WTC11 (cell line): ENCODE data around the gene EIF2AK2. TPM values are rescaled to one million over a fixed set of nuclear protein-coding genes. Genes with fewer than 3 reads are reported as not detected.

Experiments
- ATAC-seq: fragments of 200-7000 bp; cut with Tn5 transposase; 2 replicates; pipeline ENCODE4 v1.10.0; 2021; ENCODE audit warnings: mild to moderate bottlenecking, moderate library complexity
- CTCF ChIA-PET: fragments of 300-600 bp; sonication (Branson Sonifier 250); formaldehyde crosslinking; loops from one replicate; lab custom pipeline; 2021; ENCODE audit warnings: antibody characterized with exemption; lab: Charles Lee
- POLR2A ChIA-PET: fragments of 350-600 bp; sonication (Branson Sonifier 250); formaldehyde crosslinking; loops from one replicate; lab custom pipeline; 2021; ENCODE audit warnings: antibody characterized with exemption; lab: Charles Lee
- DNase-seq: peaks from one replicate; pipeline ENCODE4 v3.0.0; 2021; ENCODE audit warnings: low spot score
- H3K27ac Mint-ChIP-seq: 2 replicates; pipeline ENCODE4 v1.8.0; 2021; ENCODE audit warnings: mixed read lengths
- H3K27me3 Mint-ChIP-seq: 2 replicates; pipeline ENCODE4 v1.8.0; 2021; ENCODE audit warnings: low read depth, mild to moderate bottlenecking, moderate library complexity, mixed read lengths
- H3K36me3 Mint-ChIP-seq: 2 replicates; pipeline ENCODE4 v1.8.0; 2021; ENCODE audit warnings: mixed read lengths
- H3K4me1 Mint-ChIP-seq: 2 replicates; pipeline ENCODE4 v1.8.0; 2022; ENCODE audit warnings: mixed read lengths
- H3K4me3 Mint-ChIP-seq: 2 replicates; pipeline ENCODE4 v1.8.0; 2021; ENCODE audit warnings: mild to moderate bottlenecking, moderate library complexity, mixed read lengths
- H3K9me3 Mint-ChIP-seq: 2 replicates; pipeline ENCODE4 v1.8.0; 2021; ENCODE audit warnings: mixed read lengths
- ATF1 ChIP-seq: sonication (generic); formaldehyde crosslinking; IDR thresholded peaks from 2 replicates; pipeline ENCODE4 v1.8.1; 2023; ENCODE audit warnings: mild to moderate bottlenecking, moderate library complexity, missing genetic modification reagents
- CBFB ChIP-seq: sonication (generic); formaldehyde crosslinking; IDR thresholded peaks from 2 replicates; pipeline ENCODE4 v1.8.1; 2022; ENCODE audit warnings: mild to moderate bottlenecking, low read depth, missing genetic modification reagents
- CREB1 ChIP-seq: sonication (generic); formaldehyde crosslinking; IDR thresholded peaks from 2 replicates; pipeline ENCODE4 v1.8.0; 2023; ENCODE audit warnings: mild to moderate bottlenecking, missing genetic modification reagents
- FOXJ3 ChIP-seq: sonication (generic); formaldehyde crosslinking; IDR thresholded peaks from 2 replicates; pipeline ENCODE4 v1.9.0; 2021; ENCODE audit warnings: missing genetic modification reagents, mild to moderate bottlenecking, borderline replicate concordance
- FOXK1 ChIP-seq: sonication (generic); formaldehyde crosslinking; IDR thresholded peaks from 2 replicates; pipeline ENCODE4 v1.8.0; 2022; ENCODE audit warnings: mild to moderate bottlenecking, moderate library complexity, missing genetic modification reagents
- FOXP1 ChIP-seq: sonication (generic); formaldehyde crosslinking; IDR thresholded peaks from 2 replicates; pipeline ENCODE4 v1.8.0; 2022; ENCODE audit warnings: missing genetic modification reagents, mild to moderate bottlenecking, moderate library complexity, borderline replicate concordance
- HMGA2 ChIP-seq: fragments of 250-450 bp; sonication (Bioruptor Pico); IDR thresholded peaks from 2 replicates; pipeline ENCODE4 v1.4.0; 2021; ENCODE audit warnings: mild to moderate bottlenecking, moderate library complexity
- IRF2 ChIP-seq: sonication (generic); formaldehyde crosslinking; IDR thresholded peaks from 2 replicates; pipeline ENCODE4 v1.8.0; 2022; ENCODE audit warnings: low read depth, missing genetic modification reagents, borderline replicate concordance
- MYBL2 ChIP-seq: sonication (generic); formaldehyde crosslinking; IDR thresholded peaks from 2 replicates; pipeline ENCODE4 v1.8.1; 2023; ENCODE audit warnings: mild to moderate bottlenecking, moderate library complexity, missing genetic modification reagents
- NFE2L1 ChIP-seq: sonication (generic); formaldehyde crosslinking; IDR thresholded peaks from 2 replicates; pipeline ENCODE4 v1.8.1; 2023; ENCODE audit warnings: missing genetic modification reagents
- NFYB ChIP-seq: sonication (generic); formaldehyde crosslinking; conservative IDR thresholded peaks from 2 replicates; pipeline ENCODE4 v1.8.0; 2022; ENCODE audit warnings: low read depth, missing genetic modification reagents
- NR1H2 ChIP-seq: sonication (generic); formaldehyde crosslinking; IDR thresholded peaks from 2 replicates; pipeline ENCODE4 v1.9.0; 2021; ENCODE audit warnings: mild to moderate bottlenecking, moderate library complexity, missing genetic modification reagents
- OVOL2 ChIP-seq: fragments of 250-450 bp; sonication (Bioruptor Pico); IDR thresholded peaks from 2 replicates; pipeline ENCODE4 v1.9.0; 2021; ENCODE audit warnings: mild to moderate bottlenecking, borderline replicate concordance
- PRRX2 ChIP-seq: fragments of 250-450 bp; sonication (Bioruptor Pico); IDR thresholded peaks from 2 replicates; pipeline ENCODE4 v1.8.0; 2021; ENCODE audit warnings: mild to moderate bottlenecking
- RELA ChIP-seq: sonication (generic); formaldehyde crosslinking; IDR thresholded peaks from 2 replicates; pipeline ENCODE4 v1.8.1; 2022; ENCODE audit warnings: missing genetic modification reagents, mild to moderate bottlenecking, borderline replicate concordance
- SMAD3 ChIP-seq: sonication (generic); formaldehyde crosslinking; IDR thresholded peaks from 2 replicates; pipeline ENCODE4 v1.8.0; 2022; ENCODE audit warnings: missing genetic modification reagents, mild to moderate bottlenecking, borderline replicate concordance
- TP53 ChIP-seq: sonication (generic); formaldehyde crosslinking; IDR thresholded peaks from 2 replicates; pipeline ENCODE4 v1.8.1; 2023; ENCODE audit warnings: mild to moderate bottlenecking, missing genetic modification reagents
- ZNF263 ChIP-seq: sonication (generic); formaldehyde crosslinking; IDR thresholded peaks from 2 replicates; pipeline ENCODE4 v1.8.1; 2022; ENCODE audit warnings: low read depth, mild to moderate bottlenecking, moderate library complexity, missing genetic modification reagents
- total RNA-seq: library from RNA; stranded (reverse); gene quantifications from 3 replicates; pipeline ENCODE4 v1.2.3, GENCODE V29; 2021
- TF ChIP-seq, protein P1 (sequence below): sonication (generic); formaldehyde crosslinking; IDR thresholded peaks from 2 replicates; pipeline ENCODE4 v1.8.0; 2022; ENCODE audit warnings: mild to moderate bottlenecking, missing genetic modification reagents
- TF ChIP-seq, protein P2 (sequence below): sonication (generic); formaldehyde crosslinking; IDR thresholded peaks from 2 replicates; pipeline ENCODE4 v1.8.0; 2023; ENCODE audit warnings: missing genetic modification reagents, mild to moderate bottlenecking, borderline replicate concordance
- TF ChIP-seq, protein P3 (sequence below): sonication (generic); formaldehyde crosslinking; IDR thresholded peaks from 2 replicates; pipeline ENCODE4 v1.8.1; 2022; ENCODE audit warnings: low read depth, mild to moderate bottlenecking, moderate library complexity, missing genetic modification reagents, borderline replicate concordance
- TF ChIP-seq, protein P4 (sequence below): sonication (generic); formaldehyde crosslinking; IDR thresholded peaks from 2 replicates; pipeline ENCODE4 v1.8.1; 2023; ENCODE audit warnings: mild to moderate bottlenecking, moderate library complexity, missing genetic modification reagents
- TF ChIP-seq, protein P5 (sequence below): fragments of 250-450 bp; sonication (Bioruptor Pico); conservative IDR thresholded peaks from 2 replicates; pipeline ENCODE4 v1.9.0; 2021; ENCODE audit warnings: mild to moderate bottlenecking
- TF ChIP-seq, protein P6 (sequence below): sonication (generic); formaldehyde crosslinking; IDR thresholded peaks from 2 replicates; pipeline ENCODE4 v1.8.1; 2022; ENCODE audit warnings: mild to moderate bottlenecking, moderate library complexity, missing genetic modification reagents

EIF2AK2 gene
- total RNA-seq, 1 experiment from 2014 or later = 34.2 TPM

DNA sequence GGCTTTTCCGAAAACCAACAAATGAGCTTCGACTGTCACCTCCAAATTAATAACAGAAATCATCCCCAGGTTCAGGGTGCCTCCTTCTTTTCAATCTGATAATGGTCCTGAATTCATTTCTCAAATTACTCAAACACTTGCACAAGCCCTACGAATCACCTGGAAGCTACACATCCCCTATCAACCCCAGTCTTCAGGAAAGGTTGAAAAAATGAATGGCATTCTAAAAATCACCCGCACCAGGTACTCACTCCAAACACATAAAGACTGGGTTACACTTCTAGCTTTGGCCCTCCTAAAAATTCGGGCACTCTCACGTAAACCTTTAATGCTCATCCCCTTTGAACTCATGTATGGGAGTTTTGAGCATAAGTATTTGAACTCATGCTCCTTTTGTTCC is 23.9 kb downstream of the EIF2AK2 start (continued):
- TF ChIP-seq RELA (CRISPR knock-in tag) = no peak
- no peak for TF ChIP-seq HMGA2
- TF ChIP-seq ZNF263 = no peak
- TF ChIP-seq, protein P1, sequence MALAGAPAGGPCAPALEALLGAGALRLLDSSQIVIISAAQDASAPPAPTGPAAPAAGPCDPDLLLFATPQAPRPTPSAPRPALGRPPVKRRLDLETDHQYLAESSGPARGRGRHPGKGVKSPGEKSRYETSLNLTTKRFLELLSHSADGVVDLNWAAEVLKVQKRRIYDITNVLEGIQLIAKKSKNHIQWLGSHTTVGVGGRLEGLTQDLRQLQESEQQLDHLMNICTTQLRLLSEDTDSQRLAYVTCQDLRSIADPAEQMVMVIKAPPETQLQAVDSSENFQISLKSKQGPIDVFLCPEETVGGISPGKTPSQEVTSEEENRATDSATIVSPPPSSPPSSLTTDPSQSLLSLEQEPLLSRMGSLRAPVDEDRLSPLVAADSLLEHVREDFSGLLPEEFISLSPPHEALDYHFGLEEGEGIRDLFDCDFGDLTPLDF (CRISPR knock-in tag) = no peak
- no peak for TF ChIP-seq NR1H2 (CRISPR knock-in tag)
- TF ChIP-seq PRRX2 (CRISPR knock-in tag) = no peak
- TF ChIP-seq FOXP1 (CRISPR knock-in tag) = no peak

DNA sequence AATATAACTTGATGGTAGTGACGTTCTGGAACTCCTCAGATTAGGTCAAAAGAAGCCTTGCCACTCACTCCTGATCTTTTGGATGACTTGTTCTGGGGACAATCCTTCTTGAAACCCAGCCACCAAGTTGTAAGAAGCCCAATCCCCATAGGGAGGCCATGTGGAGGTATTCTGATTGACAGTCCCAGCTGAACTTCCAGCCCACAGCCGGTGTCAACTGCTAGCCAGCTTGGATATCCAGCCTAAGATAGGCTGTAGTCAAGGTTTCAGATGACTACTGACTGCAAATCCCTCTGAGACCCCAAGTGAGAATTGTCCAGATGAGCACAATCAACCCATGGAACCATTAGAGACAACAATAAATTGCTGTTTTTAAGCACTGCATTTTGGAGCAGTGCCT is 31.4 kb downstream of the EIF2AK2 start:
- Mint-ChIP-seq H3K36me3 (peaks cover 51% of the 10 kb centered on the region), H3K27ac (no peak overlapping the region), H3K27me3 (no peaks in the 10 kb centered on the region), H3K9me3 (no peaks in the 10 kb centered on the region), H3K4me3 (no peak overlapping the region)
- POLR2A ChIA-PET = no interaction called here
- no peak for ATAC-seq
- no peak for DNase-seq
- TF ChIP-seq SMAD3 (CRISPR knock-in tag) = no peak
- no peak for TF ChIP-seq OVOL2 (CRISPR knock-in tag)
- no peak for TF ChIP-seq FOXJ3 (CRISPR knock-in tag)
- no peak for TF ChIP-seq TP53
- no peak for TF ChIP-seq NFYB
- TF ChIP-seq, all 79 proteins: peak for 0
- H3K4me1 Mint-ChIP-seq = no peaks in the 10 kb centered on the region
- CTCF ChIA-PET = no interaction called here

DNA sequence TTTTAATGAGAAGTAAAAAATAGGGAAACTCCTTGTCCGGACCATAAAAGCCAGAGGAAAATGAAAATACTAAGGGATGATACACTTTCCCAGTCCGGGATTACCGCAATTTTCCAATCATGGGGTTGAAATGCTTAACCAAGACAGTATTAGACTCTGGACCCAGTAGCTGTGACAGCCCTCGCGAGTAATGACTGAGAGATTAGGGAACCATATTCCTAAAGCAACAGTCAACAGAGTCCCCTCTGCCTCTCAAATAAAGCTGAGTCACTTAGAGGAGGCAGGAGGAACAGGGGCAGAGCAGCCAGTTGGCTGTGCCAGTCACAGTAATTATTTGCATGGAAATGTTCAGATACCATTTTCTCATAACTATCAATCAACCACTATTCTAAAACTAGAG is 37.6 kb downstream of the EIF2AK2 start:
- TF ChIP-seq MYBL2 (no peak), IRF2 (CRISPR knock-in tag) (no peak), NFE2L1 (CRISPR knock-in tag) (no peak), HMGA2 (no peak), FOXK1 (CRISPR knock-in tag) (no peak), ATF1 (no peak), CBFB (CRISPR knock-in tag) (no peak), NR1H2 (CRISPR knock-in tag) (no peak), CREB1 (no peak), OVOL2 (CRISPR knock-in tag) (no peak)
- TF ChIP-seq, protein P2, sequence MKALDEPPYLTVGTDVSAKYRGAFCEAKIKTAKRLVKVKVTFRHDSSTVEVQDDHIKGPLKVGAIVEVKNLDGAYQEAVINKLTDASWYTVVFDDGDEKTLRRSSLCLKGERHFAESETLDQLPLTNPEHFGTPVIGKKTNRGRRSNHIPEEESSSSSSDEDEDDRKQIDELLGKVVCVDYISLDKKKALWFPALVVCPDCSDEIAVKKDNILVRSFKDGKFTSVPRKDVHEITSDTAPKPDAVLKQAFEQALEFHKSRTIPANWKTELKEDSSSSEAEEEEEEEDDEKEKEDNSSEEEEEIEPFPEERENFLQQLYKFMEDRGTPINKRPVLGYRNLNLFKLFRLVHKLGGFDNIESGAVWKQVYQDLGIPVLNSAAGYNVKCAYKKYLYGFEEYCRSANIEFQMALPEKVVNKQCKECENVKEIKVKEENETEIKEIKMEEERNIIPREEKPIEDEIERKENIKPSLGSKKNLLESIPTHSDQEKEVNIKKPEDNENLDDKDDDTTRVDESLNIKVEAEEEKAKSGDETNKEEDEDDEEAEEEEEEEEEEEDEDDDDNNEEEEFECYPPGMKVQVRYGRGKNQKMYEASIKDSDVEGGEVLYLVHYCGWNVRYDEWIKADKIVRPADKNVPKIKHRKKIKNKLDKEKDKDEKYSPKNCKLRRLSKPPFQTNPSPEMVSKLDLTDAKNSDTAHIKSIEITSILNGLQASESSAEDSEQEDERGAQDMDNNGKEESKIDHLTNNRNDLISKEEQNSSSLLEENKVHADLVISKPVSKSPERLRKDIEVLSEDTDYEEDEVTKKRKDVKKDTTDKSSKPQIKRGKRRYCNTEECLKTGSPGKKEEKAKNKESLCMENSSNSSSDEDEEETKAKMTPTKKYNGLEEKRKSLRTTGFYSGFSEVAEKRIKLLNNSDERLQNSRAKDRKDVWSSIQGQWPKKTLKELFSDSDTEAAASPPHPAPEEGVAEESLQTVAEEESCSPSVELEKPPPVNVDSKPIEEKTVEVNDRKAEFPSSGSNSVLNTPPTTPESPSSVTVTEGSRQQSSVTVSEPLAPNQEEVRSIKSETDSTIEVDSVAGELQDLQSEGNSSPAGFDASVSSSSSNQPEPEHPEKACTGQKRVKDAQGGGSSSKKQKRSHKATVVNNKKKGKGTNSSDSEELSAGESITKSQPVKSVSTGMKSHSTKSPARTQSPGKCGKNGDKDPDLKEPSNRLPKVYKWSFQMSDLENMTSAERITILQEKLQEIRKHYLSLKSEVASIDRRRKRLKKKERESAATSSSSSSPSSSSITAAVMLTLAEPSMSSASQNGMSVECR (CRISPR knock-in tag) = no peak
- TF ChIP-seq, protein P3, sequence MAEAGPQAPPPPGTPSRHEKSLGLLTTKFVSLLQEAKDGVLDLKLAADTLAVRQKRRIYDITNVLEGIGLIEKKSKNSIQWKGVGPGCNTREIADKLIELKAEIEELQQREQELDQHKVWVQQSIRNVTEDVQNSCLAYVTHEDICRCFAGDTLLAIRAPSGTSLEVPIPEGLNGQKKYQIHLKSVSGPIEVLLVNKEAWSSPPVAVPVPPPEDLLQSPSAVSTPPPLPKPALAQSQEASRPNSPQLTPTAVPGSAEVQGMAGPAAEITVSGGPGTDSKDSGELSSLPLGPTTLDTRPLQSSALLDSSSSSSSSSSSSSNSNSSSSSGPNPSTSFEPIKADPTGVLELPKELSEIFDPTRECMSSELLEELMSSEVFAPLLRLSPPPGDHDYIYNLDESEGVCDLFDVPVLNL (CRISPR knock-in tag) = no peak
- TF ChIP-seq, protein P4, sequence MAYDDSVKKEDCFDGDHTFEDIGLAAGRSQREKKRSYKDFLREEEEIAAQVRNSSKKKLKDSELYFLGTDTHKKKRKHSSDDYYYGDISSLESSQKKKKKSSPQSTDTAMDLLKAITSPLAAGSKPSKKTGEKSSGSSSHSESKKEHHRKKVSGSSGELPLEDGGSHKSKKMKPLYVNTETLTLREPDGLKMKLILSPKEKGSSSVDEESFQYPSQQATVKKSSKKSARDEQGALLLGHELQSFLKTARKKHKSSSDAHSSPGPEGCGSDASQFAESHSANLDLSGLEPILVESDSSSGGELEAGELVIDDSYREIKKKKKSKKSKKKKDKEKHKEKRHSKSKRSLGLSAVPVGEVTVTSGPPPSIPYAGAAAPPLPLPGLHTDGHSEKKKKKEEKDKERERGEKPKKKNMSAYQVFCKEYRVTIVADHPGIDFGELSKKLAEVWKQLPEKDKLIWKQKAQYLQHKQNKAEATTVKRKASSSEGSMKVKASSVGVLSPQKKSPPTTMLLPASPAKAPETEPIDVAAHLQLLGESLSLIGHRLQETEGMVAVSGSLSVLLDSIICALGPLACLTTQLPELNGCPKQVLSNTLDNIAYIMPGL (CRISPR knock-in tag) = no peak
- TF ChIP-seq, protein P5, sequence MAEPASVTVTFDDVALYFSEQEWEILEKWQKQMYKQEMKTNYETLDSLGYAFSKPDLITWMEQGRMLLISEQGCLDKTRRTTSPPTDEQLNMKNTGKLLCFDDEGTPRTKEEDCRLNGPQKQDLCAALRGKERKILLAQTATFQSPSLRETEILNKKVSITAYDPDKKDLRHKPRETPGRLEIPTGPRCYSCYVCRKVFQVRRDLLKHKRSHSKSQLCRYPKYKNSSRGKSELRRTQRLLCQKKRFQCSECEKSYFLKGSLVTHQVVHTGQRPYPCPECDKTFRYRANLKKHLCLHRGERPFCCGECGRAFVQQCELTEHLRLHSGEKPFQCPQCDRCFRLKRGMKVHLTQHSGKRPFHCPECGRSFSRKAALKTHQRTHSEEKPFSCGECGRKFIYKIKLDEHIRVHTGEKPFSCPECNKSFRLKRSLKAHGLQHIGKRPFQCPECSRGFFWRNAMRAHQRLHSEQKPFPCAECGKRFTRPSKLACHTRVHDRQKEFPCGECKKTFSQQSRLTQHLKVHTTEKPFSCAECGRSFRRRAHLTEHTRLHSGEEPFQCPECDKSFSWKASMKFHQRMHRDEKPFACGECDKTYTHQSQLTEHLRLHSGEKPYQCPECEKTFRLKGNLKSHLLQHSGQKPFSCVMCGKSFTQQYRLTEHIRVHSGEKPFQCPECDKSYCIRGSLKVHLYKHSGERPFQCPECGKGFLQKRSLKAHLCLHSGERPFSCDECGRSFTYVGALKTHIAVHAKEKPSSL = no peak
- TF ChIP-seq, protein P6, sequence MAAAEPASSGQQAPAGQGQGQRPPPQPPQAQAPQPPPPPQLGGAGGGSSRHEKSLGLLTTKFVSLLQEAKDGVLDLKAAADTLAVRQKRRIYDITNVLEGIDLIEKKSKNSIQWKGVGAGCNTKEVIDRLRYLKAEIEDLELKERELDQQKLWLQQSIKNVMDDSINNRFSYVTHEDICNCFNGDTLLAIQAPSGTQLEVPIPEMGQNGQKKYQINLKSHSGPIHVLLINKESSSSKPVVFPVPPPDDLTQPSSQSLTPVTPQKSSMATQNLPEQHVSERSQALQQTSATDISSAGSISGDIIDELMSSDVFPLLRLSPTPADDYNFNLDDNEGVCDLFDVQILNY = no peak
- H3K4me1 Mint-ChIP-seq = no peaks in the 10 kb centered on the region
- POLR2A ChIA-PET = no interaction called here
- no peaks in the 10 kb centered on the region for H3K27me3 Mint-ChIP-seq
- peaks cover 35% of the 10 kb centered on the region for H3K36me3 Mint-ChIP-seq
- ATAC-seq = no peak
- H3K27ac Mint-ChIP-seq = no peak overlapping the region
- no peak overlapping the region for H3K4me3 Mint-ChIP-seq
- no peaks in the 10 kb centered on the region for H3K9me3 Mint-ChIP-seq
- CTCF ChIA-PET = no interaction called here
- no peak for DNase-seq
